Vagina (tissue), 2 donors: ENCODE results near the gene TAC4.

Experiments
- CTCF ChIP-seq, 3 experiments: fragments of 450-650 bp in 2 of 3; fragments of 200-600 bp in 1 of 3; sonication (generic) in 1 of 3; IDR thresholded peaks; one replicate each; pipeline ENCODE4 v1.5.1; 2017 to 2019; ENCODE audit warnings: antibody characterized with exemption in 3 of 3, mild to moderate bottlenecking in 2 of 3, moderate library complexity in 2 of 3
- POLR2A ChIP-seq, 2 donors: fragments of 450-650 bp; IDR thresholded peaks; one replicate each; pipeline ENCODE4 v1.6.1; 2017; ENCODE audit warnings: antibody characterized with exemption in 2 of 2, mild to moderate bottlenecking in 2 of 2, moderate library complexity in 2 of 2
- POLR2AphosphoS5 ChIP-seq, 2 donors: sonication (generic); formaldehyde crosslinking; IDR thresholded peaks; one replicate each; pipeline ENCODE4 v1.9.0; 2017; ENCODE audit warnings: antibody characterized with exemption in 2 of 2, mild to moderate bottlenecking in 2 of 2, low read depth in 1 of 2; ENCODE audit not compliant: insufficient read depth in 1 of 2

GRCh38 chr17:49821466-49821865, 26.4 kb downstream of the TAC4 start:
- TF ChIP-seq POLR2AphosphoS5 (IDR thresholded peaks at IDR 0.05; ENCODE audit: insufficient read depth in 1 of 2, low read depth in 1 of 2) = no peak
- no peak for TF ChIP-seq CTCF (IDR thresholded peaks at IDR 0.05)
- TF ChIP-seq POLR2A (IDR thresholded peaks at IDR 0.05) = no peak
